Ishikawa (cell line): ENCODE data around the gene CHPF2.

Source experiments
- CEBPB ChIP-seq: IDR thresholded peaks from 2 replicates; pipeline ENCODE4 v1.6.1; 2012
- CREB1 ChIP-seq: IDR thresholded peaks from 2 replicates; pipeline ENCODE4 v1.6.1; 2012; ENCODE audit warnings: low read depth
- EGR1 ChIP-seq: IDR thresholded peaks from 2 replicates; pipeline ENCODE4 v1.6.1; 2012
- EP300 ChIP-seq: IDR thresholded peaks from 2 replicates; pipeline ENCODE4 v1.6.1; 2012; ENCODE audit warnings: borderline replicate concordance
- FOXM1 ChIP-seq: IDR thresholded peaks from 2 replicates; pipeline ENCODE4 v1.6.1; 2012; ENCODE audit warnings: low read depth, borderline replicate concordance
- MAX ChIP-seq: IDR thresholded peaks from 2 replicates; pipeline ENCODE4 v1.6.1; 2012
- NFIC ChIP-seq: IDR thresholded peaks from 2 replicates; pipeline ENCODE4 v1.6.1; 2012
- RAD21 ChIP-seq: IDR thresholded peaks from 2 replicates; pipeline ENCODE4 v1.6.1; 2012; ENCODE audit warnings: low read depth
- REST ChIP-seq: IDR thresholded peaks from 2 replicates; pipeline ENCODE4 v1.6.1; 2012; ENCODE audit warnings: low read depth, mild to moderate bottlenecking
- TAF1 ChIP-seq: IDR thresholded peaks from 2 replicates; pipeline ENCODE4 v1.6.1; 2012; ENCODE audit warnings: low read depth, mild to moderate bottlenecking
- TCF12 ChIP-seq: IDR thresholded peaks from 2 replicates; pipeline ENCODE4 v1.6.1; 2012; ENCODE audit warnings: low read depth
- TEAD4 ChIP-seq: IDR thresholded peaks from 2 replicates; pipeline ENCODE4 v1.6.1; 2012
- USF1 ChIP-seq: IDR thresholded peaks from 2 replicates; pipeline ENCODE4 v1.6.1; 2012
- YY1 ChIP-seq: IDR thresholded peaks from 2 replicates; pipeline ENCODE4 v1.6.1; 2012; ENCODE audit warnings: low read depth
- ZBTB7A ChIP-seq: IDR thresholded peaks from 2 replicates; pipeline ENCODE4 v1.6.1; 2012; ENCODE audit warnings: low read depth

The CHPF2 gene

GRCh38 chr7:151226560-151226874 lies 5.8 kb upstream of the CHPF2 start:
- TF ChIP-seq FOXM1 (no peak), CEBPB (no peak), CREB1 (no peak), TEAD4 (no peak), ZBTB7A (no peak), EP300 (no peak), EGR1 (no peak), USF1 (no peak), NFIC (no peak), RAD21 (no peak), MAX (no peak), TCF12 (no peak), REST (no peak), TAF1 (no peak)

- TF ChIP-seq YY1 (peak; percentile 58), EGR1 (peak; percentile 7; the same call in 1 of the 2 replicates), ZBTB7A (peak; percentile 52; the same call in 1 of the 2 replicates), CREB1 (peak; percentile 98), EP300 (no peak), TAF1 (peak; percentile 56), USF1 (peak; percentile 65; the same call in 1 of the 2 replicates), TCF12 (0 out of 2 replicates have a peak, but pooled peaks have one; percentile 37), MAX (peak; percentile 73), RAD21 (no peak), CEBPB (peak; percentile 98)
Observed at GRCh38 chr7:151226875-151227782, 5.2 kb upstream of the CHPF2 start, which contains the start of gene ABCF2. ABCF2 (minus strand) TSS chr7:151227205; CDS start chr7:151226458, 747 bp downstream.

GRCh38 chr7:151228024-151228866 lies 4.0 kb upstream of the CHPF2 start:
- TF ChIP-seq CEBPB, result no peak
- TF ChIP-seq CREB1, result no peak
- no peak for TF ChIP-seq REST
- TF ChIP-seq RAD21, result no peak
- TF ChIP-seq MAX, result no peak
- no peak for TF ChIP-seq ZBTB7A
- TF ChIP-seq TAF1, result no peak

- TF ChIP-seq ZBTB7A (no peak), EGR1 (no peak), TAF1 (no peak), MAX (no peak), EP300 (no peak), NFIC (no peak), TEAD4 (no peak), CREB1 (no peak), USF1 (no peak), REST (no peak), CEBPB (no peak), TCF12 (no peak), FOXM1 (no peak), RAD21 (no peak), YY1 (no peak)
Observed at GRCh38 chr7:151229249-151229648, 3.0 kb upstream of the CHPF2 start.
